Tongue (tissue), 2 donors: ENCODE measurements around the gene TRPM3. TPM values are rescaled to one million over a fixed set of nuclear protein-coding genes. Genes with fewer than 3 reads are reported as not detected.
A peak's percentile ranks its signal among the peaks of the same experiment; 100 is the strongest.

Experiments used
- DNase-seq: peaks from one replicate; pipeline ENCODE4 v3.0.0-alpha.2; 2015
- total RNA-seq: library from RNA; depleted of rRNA; stranded (reverse); fragments of >200 nt; gene quantifications from one replicate; pipeline ENCODE4 v1.2.3, GENCODE V29; 2014

The TRPM3 gene
- total RNA-seq, 1 donor from 2014 or later, result 0.72 TPM

DNA sequence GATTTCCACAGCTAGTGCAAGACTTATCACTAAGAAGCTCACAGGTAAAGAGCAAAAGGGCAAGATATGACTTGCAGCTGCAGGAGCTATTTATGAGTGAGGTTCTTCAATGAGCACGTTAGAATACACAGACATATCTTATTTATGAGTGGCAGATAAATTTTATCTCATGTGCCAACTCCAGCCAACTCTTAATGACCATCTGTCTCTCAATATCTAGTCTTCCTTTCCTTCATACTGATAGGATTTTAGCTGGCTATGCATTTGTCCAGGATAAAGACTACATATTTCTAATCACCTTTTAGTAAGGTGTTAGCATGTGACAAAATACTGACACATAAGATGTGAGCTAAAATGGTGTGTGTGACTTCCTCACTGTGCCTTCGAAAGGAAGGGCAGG is 304.5 kb downstream of the TRPM3 start:
- no peak for DNase-seq

DNA sequence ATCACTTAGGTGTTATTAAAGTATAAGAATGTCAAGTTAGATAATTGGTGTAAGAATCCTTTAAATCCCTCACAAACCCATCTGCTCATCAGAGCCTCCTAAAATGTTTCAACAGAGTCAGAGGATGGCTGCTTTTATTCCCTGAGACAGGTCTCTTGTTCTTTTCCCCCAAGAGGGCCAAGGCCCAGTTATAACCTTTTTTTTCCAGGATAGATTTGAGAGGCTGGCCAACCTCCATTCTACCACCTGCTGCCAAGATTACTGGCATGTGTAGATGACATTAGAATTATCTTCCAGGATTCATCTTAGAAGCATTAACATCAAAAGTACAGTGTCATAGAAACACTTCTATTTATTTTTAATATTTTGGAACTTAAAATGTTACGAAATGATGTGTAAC is 305.1 kb downstream of the TRPM3 start:
- no peak for DNase-seq

DNA sequence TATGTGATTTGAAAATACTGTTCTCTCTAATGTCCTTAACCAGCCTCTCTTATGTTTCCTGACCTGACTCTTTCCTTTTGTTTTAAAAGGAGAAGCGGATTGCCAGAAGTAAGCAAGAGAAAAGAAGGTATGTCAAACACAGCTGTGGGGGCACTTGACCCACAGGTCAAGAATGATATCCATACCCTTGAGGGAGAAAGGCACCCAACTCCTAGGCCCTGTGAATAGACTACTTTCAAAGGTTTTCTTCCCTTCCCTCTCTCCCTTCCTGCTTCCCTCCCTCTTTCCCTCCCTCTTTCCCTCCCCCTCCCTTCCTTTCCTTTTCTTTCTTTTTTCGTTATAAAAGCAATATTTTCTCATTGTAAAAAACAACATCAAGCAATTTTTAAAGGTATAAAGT is 306.8 kb downstream of the TRPM3 start:
- DNase-seq, result no peak

DNA sequence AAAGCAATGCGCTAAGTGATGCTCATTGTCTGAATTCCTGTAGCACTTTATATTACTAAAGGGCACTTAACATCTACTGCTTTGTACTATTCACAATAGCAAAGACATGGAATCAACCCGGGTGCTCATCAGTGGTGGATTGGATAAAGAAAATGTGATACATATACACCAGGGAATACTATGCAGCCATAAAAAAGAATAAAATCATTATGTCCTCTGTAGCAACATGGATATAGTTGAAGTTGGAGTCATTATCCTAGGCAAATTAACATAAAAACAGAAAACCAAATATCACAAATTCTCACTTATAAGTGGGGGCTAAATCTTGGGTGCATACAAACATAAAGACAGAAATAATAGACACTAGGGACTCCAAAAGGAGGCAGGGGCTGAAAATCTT is 308.3 kb downstream of the TRPM3 start:
- no peak for DNase-seq

DNA sequence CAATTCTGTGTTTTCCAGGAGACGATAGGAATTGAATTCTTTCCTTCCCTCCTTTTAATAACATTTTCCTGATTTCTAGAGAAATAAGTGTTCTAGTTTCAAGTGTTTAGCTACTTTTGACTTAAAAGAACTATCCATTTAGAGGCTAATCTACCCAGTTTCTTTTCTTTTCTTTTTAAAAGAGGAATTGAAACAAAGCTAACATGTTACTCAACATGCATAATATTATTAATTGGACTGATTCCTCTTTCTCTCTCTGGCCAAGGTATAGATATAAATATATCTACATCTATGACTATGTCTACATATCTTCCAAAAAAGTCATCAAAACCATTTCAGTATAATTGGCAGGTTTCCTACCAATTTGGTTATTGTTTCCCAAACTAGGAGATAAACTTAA is 309.8 kb downstream of the TRPM3 start:
- DNase-seq, result no peak

DNA sequence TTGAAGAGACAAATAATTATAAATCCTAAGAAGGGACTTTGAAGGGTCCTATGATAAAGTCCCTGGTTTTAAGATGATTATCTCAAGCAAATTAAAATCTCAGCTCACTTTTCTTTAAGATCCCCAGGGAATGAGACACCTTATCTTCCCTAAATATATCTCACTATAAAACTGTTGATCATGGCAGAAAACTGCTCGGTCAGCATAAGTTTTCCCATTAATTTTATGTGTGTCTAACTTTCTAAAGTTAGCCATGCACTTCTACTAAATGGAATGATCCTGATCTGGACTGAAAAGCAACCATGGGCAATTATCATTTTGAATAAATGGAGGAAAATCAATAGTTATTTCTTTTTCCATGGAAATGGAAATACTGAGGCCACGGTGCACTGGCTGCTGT is 314.5 kb downstream of the TRPM3 start:
- no peak for DNase-seq

DNA sequence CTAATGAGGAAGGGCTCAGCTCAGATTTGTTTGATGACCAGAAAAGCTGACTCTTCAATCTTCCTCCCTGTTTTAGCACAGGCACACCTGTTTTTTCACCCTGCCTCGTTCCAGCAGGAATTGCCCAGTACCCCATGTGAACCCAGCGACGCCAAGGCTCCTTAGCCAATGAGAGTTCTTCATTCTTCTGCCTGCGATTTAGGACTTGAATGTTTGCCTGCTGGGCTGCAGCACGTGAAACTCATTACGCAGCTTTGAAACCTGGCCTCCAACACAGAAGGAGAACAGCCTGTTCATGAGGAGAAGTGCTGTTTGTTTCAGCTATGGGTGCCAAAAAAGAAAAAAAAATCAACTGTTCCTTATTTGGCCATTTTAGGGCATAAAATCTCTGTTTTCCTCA is 315.5 kb downstream of the TRPM3 start:
- peak; percentile 64 for DNase-seq

DNA sequence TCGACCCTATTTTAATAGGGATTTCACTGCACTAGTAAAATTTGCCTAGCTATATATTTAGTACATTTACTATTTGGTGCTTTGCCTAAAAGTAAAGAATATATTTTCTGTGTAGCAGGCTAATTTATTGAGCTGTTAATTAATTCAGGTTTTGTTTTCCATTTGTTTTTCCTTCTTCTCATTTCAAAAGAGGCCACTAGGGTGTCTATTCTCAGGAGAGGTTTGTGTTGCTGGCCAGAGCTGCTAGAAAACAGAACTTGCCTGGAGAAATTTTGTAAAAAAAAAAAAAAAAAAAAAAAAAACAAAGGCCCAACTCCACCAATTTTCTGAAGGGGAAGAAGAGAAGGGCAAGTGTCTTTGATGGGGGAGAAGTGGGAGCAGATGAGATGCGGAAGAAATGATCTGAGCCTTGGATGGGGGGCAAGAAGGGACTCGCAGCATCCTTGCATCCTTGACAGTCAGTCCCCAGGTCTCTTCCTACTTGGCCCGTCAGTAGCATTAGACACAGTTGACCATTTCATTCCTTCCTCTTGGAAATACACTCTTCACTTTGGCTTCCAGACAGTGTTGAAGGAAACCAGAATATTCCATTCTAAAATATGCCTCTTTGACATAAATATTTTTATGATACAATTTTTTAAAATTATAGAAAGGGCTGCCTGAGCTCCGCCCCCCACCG is 318.5 kb downstream of the TRPM3 start:
- DNase-seq, result no peak

DNA sequence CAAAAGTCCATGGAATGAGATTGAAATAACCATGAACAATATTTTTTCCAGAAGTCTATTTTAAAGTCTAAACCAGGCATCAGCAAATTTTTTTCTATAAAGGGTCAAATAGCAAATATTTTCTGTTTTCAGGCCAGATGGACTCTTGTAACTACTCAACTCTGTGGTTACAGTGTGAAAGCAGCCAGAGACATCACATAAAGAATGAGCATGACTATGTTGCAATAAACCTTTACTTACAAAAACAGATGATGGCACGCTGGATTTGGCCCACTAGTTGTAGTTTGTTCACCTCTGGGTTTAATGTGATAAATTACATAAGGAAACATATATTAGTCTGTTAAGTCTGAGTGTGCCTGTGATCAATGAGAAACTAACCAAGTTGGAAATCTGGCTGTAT is 319.2 kb downstream of the TRPM3 start:
- DNase-seq, result no peak

DNA sequence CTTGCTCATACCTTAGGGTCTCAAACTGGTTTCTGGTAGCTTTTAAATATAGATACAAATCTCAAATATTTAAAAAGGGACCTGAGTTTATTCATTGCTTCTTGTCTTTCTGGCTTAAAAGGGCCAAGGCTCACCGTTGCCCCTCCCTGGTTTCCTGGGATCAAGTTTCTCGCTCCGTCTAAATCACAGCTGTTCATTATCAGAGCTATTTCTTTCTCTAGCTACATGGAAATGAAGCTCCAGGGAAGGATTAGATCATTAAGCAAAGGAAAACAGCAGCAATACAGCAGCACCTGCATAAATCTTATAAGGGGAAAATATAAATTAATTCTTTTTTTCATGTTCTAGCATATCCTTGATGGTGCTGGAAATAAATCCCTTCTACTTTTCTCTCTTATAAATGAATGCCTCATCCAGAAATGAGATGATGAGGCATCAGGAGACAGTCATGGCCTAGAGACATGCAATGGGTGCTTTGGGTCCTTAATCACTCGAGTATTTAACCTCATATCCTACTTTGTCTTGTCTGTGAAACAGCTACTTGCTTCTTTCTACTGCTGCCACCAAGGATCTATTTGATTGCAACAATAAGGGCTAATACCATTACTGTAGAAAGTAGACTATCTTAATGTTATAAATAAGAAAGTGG is 320.1 kb downstream of the TRPM3 start:
- DNase-seq, result peak; percentile 12

DNA sequence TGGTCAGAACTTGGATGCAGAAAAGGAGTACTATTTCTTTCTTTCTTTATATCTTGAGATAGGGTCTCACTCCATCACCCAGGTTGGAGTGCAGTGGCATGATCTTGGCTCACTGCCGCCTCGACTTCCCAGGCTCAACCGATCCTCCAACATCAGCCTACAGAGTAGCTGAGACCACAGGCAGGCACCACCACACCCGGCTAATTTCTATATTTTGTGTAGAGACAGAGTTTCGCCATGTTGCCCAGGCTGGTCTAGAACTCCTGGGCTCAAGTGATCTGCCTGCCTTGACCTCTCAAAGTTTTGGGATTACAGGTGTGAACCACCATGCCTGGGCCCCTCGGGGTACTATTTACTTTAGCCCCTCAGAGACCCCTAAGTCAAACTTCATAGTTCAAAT is 323.4 kb downstream of the TRPM3 start:
- no peak for DNase-seq

DNA sequence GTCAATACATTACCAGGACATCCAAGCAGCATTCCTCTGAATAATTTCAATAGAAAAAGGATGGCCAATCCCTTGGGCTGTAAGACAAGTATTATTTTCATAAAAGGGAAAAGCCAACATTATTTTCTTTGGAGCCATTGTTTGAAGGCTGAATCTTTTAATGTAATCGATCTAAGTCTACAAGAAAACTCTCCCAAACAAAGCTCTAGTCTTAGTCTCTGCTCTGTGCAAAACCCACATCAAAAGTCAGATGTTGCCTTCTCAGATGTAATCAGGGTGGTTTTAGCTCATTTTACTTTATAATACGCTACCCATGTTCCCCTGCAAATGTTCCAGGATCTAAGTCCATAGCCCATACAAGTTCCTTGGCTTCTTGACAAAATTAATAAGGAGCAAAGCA is 325.6 kb downstream of the TRPM3 start:
- DNase-seq, result no peak

DNA sequence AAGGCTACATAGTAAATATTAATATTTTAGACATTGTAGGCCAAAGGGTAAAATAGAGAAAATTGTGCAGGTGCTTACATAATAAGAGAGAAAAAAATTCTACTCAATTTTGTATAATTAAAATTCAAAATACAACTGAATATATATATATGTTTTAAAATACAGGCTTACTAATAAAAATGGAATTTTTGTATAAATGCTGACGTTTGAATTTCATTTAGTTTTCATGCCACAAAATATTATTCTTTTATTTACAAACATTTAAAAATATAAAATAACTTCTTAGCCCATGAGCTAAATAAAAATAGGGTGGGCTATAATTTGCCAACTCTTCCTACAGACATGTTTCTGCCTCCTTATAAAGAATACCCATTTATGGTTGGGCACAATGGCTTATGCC is 328.6 kb downstream of the TRPM3 start:
- DNase-seq, result no peak

DNA sequence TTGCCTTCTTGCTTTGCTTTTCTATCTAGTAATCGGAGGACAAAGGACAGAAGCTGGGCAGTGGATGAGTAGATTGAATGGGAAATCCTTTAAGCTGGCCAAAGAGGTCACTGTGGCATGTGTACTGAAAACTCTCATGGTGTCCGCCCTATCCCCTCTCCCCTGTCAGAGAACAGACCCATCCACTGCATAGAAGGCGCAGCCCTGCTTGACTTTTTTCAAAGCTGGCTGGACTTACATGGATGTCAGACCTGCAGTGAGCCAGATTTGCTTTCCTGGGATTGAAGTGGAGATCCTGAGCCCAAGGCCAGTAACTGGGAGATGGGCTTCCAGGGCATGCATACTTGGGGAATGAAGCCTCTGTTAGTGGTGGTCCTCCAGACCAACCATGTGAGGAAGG is 329.5 kb downstream of the TRPM3 start:
- DNase-seq, result no peak

DNA sequence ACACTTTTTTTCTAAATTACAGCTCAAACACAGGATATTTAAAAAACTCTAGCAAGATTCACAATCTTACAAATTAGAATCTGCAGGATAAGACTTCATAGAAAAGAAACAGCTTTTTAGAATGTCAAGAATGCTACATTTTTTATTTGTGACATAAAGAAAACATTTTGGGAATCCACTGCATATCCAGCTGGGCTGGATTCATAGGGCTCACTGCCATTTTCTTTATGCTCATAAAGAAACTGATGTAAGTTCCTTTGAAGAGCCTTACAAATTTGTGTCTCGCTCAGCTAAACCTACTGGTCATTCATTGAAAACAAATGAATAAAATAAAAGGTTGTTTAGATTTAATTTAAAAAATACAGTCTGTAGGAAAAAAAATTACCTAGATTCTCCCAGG is 332.3 kb downstream of the TRPM3 start:
- DNase-seq, result no peak

DNA sequence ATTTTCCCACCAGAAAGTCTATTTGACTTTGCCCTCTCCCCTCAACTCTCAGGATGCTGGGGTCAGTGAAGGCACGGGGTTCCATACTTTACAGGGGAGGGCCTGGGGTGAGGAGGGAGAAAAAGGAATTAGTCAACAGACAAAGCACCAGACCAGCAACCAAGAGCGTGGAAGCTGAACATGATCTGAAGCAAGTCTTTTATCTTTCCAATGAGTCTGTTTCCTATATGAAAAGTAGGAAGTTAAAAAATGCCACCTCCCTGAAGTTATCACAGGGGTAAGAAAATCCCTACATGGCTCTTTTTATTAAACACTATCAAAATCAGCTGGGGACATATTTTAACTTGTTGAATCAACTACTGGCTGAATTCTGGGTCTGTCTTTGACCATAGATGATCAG is 337.0 kb downstream of the TRPM3 start:
- no peak for DNase-seq

DNA sequence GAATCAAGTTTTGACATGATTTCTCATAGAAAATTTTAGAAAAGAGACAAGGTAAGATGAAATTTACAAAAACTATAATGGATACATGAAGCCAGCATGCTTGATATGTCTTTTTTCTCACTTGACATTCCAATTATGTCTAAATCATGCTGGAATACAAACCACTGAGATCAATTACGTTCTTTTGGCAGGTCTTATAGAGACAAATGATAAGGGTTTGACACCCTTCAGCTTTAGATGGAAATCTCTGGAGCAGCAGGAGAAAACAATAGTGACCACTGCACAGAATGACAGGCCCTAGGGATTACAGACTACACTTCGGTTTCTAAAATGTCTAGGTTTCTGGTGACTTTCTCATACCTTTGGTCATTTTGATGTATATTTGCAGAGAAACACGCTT is 342.9 kb downstream of the TRPM3 start:
- no peak for DNase-seq

DNA sequence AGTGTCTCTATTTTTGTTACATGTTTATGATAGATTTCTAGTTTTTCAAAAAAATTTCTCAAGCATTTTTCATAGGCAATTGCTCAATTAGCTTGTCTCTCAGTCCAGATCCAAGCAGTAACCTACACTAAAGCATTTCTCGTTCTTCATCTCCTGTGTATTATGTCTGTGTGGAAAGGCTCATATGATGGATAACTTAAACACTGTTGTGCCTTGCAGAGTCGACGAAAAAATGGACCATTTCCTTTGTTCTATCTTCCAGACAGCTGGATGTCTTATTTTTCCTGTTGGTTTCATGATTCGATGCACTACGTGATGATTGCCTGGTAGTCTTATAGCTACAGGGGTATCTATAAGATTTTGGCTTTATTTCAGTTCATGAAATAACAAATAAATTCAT is 347.8 kb downstream of the TRPM3 start:
- DNase-seq, result no peak

DNA sequence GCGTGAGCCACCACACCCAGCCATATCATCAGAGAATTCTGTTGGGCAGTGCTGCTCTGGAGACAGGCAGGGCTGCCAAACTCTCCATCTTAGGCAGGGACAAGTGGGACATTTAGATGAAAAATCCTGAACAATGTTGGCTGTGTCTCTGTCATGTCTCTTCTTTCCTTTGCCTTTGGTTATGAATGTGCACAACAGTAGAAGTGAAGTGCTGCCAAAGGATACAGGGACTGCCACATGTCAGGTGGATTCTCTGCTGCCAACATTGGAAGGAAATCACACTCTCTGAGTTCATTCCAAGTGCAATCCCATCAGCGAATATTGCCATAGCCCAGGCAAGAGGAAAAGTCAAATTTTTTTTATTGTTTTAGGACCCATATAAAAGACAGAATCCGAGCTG is 348.8 kb downstream of the TRPM3 start:
- DNase-seq, result no peak

DNA sequence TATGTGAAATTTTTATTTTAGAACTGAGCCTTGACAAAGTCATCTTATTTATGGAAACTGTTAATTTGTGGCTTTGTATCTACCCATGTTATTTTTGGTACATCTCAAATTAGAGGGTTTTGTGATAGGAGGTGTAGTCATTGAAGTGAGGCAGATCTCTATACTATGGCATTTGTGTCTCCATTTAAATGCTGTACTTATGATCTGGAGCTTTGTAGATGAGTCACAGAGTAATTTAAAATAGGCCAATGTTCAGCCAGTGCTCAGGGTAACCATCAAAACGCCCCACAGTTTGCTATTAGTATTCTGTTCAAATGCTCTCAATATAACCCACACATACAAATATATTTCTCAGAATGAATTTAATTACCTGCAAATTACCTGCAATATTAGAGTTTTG is 355.5 kb downstream of the TRPM3 start:
- DNase-seq, result no peak

DNA sequence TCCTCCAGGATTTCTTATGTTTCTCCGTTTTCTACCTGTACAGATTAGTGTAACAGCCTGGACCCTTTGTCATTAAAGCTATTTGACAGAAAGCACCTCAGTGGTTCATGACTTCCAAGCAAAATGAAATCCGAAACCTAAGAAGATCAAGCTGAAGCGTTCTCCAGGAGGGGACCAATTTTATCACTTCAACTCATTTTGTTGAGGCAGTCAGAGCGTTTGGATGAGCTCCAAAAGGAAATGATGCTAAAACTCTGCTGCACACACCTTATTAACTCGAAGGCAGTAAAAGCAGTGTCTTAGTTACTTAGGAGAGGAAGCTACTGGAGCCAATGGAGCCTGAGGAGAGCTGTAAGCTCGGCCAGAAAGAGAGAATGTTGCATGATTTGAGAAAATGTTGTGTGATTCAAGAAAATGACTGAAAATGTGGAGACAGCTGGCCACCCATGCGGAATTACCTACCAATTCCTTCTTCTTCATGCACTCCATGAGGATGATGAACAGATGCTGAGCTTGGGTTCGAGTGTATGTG is 360.2 kb downstream of the TRPM3 start:
- DNase-seq, result no peak

DNA sequence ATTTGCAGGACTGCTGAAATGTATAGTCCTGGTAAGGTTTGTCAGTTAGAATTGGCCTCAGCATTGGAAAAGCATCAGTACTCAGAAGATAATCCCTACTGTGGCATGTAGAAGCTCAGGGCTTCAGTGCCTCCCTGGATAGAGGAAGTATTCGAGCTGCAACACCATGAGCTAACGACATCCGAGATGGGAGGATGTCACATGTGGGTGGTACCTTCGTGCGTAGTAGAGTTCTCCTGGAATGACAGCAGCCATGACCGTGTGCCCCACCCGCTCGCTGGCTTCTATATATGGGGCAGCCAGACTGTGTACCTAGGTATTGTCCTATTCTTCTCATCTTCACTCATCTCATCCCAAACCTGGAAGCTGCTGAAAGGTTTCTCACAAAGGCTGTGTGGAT is 361.2 kb downstream of the TRPM3 start:
- no peak for DNase-seq

DNA sequence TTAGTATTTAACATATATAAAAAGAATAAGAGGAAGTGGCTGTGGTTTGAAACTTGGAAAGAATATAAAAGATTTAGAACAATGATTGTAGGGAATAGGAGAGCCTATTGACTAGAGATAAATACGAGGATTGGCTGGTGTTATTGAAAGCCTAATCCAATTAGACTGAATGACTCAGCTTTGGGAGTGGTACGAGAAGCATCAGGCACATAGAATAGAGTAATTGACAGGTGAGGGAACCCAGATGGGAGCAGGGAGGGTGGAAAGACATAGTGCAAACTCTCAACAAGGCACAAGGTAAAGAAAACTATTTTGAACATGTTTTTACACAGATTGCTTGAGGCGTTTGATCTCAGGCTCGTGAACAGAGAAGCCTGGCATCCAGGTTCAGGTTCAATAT is 368.1 kb downstream of the TRPM3 start:
- peak; percentile 5 for DNase-seq

DNA sequence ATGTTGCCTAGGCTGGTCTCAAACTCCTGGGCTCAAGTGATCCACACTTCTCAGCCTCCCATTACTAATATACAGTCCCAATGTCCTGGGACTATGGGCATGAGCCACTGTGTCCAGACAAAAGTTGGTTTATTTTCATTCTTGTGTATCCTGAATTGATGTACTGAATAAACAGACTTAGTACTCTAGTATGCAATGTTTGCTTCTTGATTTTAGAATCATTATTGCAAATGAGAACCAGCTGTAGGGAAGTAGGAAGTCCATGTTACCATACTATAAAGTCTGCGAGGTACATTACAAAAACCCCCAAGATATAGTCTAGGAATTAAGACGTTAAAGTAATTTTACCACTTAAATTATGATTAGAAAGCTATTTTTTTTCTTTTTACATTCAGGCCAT is 372.4 kb downstream of the TRPM3 start:
- DNase-seq, result no peak
